Fibroblast of lung (primary cell): ENCODE data around the gene BCLAF3. TPM values are rescaled to one million over a fixed set of nuclear protein-coding genes. Genes with fewer than 3 reads are reported as not detected.
A peak's percentile ranks its signal among the peaks of the same experiment; 100 is the strongest.

Experiments used
- DNase-seq, 2 donors: peaks; one replicate each; pipeline versions ENCODE4 v3.0.0 to v3.0.0-alpha.2; 2010; ENCODE audit warnings: low read depth in 2 of 2
- H2AFZ ChIP-seq: 2 replicates; pipeline ENCODE4 v1.5.1; 2012; ENCODE audit warnings: low read length, control low read depth, inconsistent platforms
- H3K27ac ChIP-seq: 2 replicates; pipeline ENCODE4 v1.5.1; 2011; ENCODE audit warnings: low read length, control low read depth; ENCODE audit not compliant: insufficient read depth
- H3K27me3 ChIP-seq: 2 replicates; pipeline ENCODE4 v1.5.1; 2011; ENCODE audit warnings: mild to moderate bottlenecking, low read length; ENCODE audit not compliant: control insufficient read depth, insufficient read depth
- H3K36me3 ChIP-seq: 2 replicates; pipeline ENCODE4 v1.5.1; 2011; ENCODE audit warnings: low read length; ENCODE audit not compliant: control insufficient read depth, insufficient read depth
- H3K4me1 ChIP-seq: 2 replicates; pipeline ENCODE4 v1.5.1; 2011; ENCODE audit warnings: low read length; ENCODE audit not compliant: control insufficient read depth, insufficient read depth; ENCODE audit errors: extremely low read depth
- H3K4me2 ChIP-seq: 2 replicates; pipeline ENCODE4 v1.5.1; 2011; ENCODE audit warnings: low read length, control low read depth; ENCODE audit not compliant: insufficient read depth; ENCODE audit errors: extremely low read depth
- H3K4me3 ChIP-seq, 4 experiments: fragments of 200-600 bp in 1 of 4; sonication (generic) in 1 of 4; replicated peaks in 1 of 4; 2 replicates each; pipeline ENCODE4 v1.5.1; 2011 to 2016; ENCODE audit warnings: low read length in 4 of 4, low read depth in 3 of 4, mild to moderate bottlenecking in 3 of 4, control low read depth in 2 of 4, inconsistent platforms in 1 of 4, mixed read lengths in 1 of 4; ENCODE audit not compliant: insufficient read depth in 1 of 4; ENCODE audit errors: control extremely low read depth in 1 of 4
- H3K79me2 ChIP-seq: 2 replicates; pipeline ENCODE4 v1.5.1; 2012; ENCODE audit warnings: mild to moderate bottlenecking, low read length, inconsistent platforms; ENCODE audit not compliant: control insufficient read depth, insufficient read depth
- H3K9ac ChIP-seq: 2 replicates; pipeline ENCODE4 v1.5.1; 2011; ENCODE audit warnings: mild to moderate bottlenecking, low read length, control low read depth; ENCODE audit not compliant: insufficient read depth
- H3K9me3 ChIP-seq: 2 replicates; pipeline ENCODE4 v1.5.1; 2012; ENCODE audit warnings: low read depth, low read length; ENCODE audit not compliant: control insufficient read depth, insufficient read depth
- H4K20me1 ChIP-seq: 2 replicates; pipeline ENCODE4 v1.5.1; 2011; ENCODE audit warnings: low read length; ENCODE audit not compliant: control insufficient read depth, insufficient read depth; ENCODE audit errors: extremely low read depth
- CTCF ChIP-seq, 2 donors: IDR thresholded peaks in 1 of 2; conservative IDR thresholded peaks in 1 of 2; 1 replicate in 1 of 2; 2 replicates in 1 of 2; pipeline ENCODE4 v1.5.1; 2011 to 2012; ENCODE audit warnings: low read length in 2 of 2, control low read depth in 1 of 2, inconsistent platforms in 1 of 2, low read depth in 1 of 2, mild to moderate bottlenecking in 1 of 2
- EZH2 ChIP-seq: IDR thresholded peaks from 2 replicates; pipeline ENCODE4 v1.5.1; 2012; ENCODE audit warnings: low read length, control low read depth, mild to moderate bottlenecking; ENCODE audit errors: missing control alignments
- polyA plus RNA-seq, 2 donors: library from polyadenylated mRNA; depleted of rRNA in 1 of 2; stranded (reverse) in 1 of 2; unstranded in 1 of 2; fragments of >200 nt; gene quantifications; 2 replicates each; pipeline ENCODE4 v1.2.1, GENCODE V29; 2011 to 2012; ENCODE audit warnings: missing spikeins in 1 of 2
- total RNA-seq: library from RNA; depleted of rRNA; stranded (reverse); fragments of >200 nt; gene quantifications from 2 replicates; pipeline ENCODE4 v1.2.1, GENCODE V29; 2014

Gene BCLAF3
- total and polyA plus RNA-seq, 2 donors (not counting 1 experiment from before 2014, with no cell fraction given) = 2.9 to 10.7 TPM

- H3K4me2 ChIP-seq = no peak overlapping the region
- H2AFZ ChIP-seq = no peak overlapping the region
- H4K20me1 ChIP-seq = no peaks in the 10 kb centered on the region
- no peaks in the 10 kb centered on the region for H3K9me3 ChIP-seq
- H3K27me3 ChIP-seq = no peaks in the 10 kb centered on the region
- H3K9ac ChIP-seq = no peak overlapping the region
- peak in 1 of 2 donors; percentile 59 for DNase-seq
- no peaks in the 10 kb centered on the region for H3K4me1 ChIP-seq
- H3K36me3 ChIP-seq = no peaks in the 10 kb centered on the region
- no peak for TF ChIP-seq CTCF (conservative IDR thresholded peaks at IDR 0.05 in 1 of 2, IDR thresholded peaks at IDR 0.05 in 1 of 2; ENCODE audit: low read depth in 1 of 2, low read length in 2 of 2)
- no peak for TF ChIP-seq EZH2
- no peak overlapping the region for H3K4me3 ChIP-seq
- H3K79me2 ChIP-seq = no peaks in the 10 kb centered on the region
- H3K27ac ChIP-seq = no peak overlapping the region
These were observed 33.9 kb downstream of the BCLAF3 start for GRCh38 chrX:19956923-19957322.

- Histone ChIP-seq H3K27me3 (no peaks in the 10 kb centered on the region), H3K79me2 (no peaks in the 10 kb centered on the region), H3K36me3 (no peaks in the 10 kb centered on the region), H3K9me3 (no peaks in the 10 kb centered on the region), H3K9ac (no peak overlapping the region), H3K4me2 (no peak overlapping the region), H4K20me1 (no peaks in the 10 kb centered on the region), H3K27ac (no peak overlapping the region), H3K4me3 (no peak overlapping the region), H3K4me1 (no peaks in the 10 kb centered on the region), H2AFZ (no peak overlapping the region)
- DNase-seq = no peak
- TF ChIP-seq EZH2 (no peak), CTCF (conservative IDR thresholded peaks at IDR 0.05 in 1 of 2, IDR thresholded peaks at IDR 0.05 in 1 of 2; ENCODE audit: low read depth in 1 of 2, low read length in 2 of 2) (no peak)
These were observed 34.6 kb downstream of the BCLAF3 start for GRCh38 chrX:19956306-19956705.

- Histone ChIP-seq H3K27me3 (no peaks in the 10 kb centered on the region), H3K4me1 (no peaks in the 10 kb centered on the region), H3K9ac (no peak overlapping the region), H3K27ac (no peak overlapping the region), H3K9me3 (no peaks in the 10 kb centered on the region), H3K79me2 (no peaks in the 10 kb centered on the region), H4K20me1 (no peaks in the 10 kb centered on the region), H3K4me3 (no peak overlapping the region), H3K4me2 (no peak overlapping the region), H2AFZ (no peak overlapping the region), H3K36me3 (no peaks in the 10 kb centered on the region)
- no peak for DNase-seq
- TF ChIP-seq CTCF (conservative IDR thresholded peaks at IDR 0.05 in 1 of 2, IDR thresholded peaks at IDR 0.05 in 1 of 2; ENCODE audit: low read depth in 1 of 2, low read length in 2 of 2) (no peak), EZH2 (no peak)
These were observed 35.6 kb downstream of the BCLAF3 start for GRCh38 chrX:19955306-19955705.
